Measurements from ENCODE around the gene PRUNE1.

Gene PRUNE1

DNA sequence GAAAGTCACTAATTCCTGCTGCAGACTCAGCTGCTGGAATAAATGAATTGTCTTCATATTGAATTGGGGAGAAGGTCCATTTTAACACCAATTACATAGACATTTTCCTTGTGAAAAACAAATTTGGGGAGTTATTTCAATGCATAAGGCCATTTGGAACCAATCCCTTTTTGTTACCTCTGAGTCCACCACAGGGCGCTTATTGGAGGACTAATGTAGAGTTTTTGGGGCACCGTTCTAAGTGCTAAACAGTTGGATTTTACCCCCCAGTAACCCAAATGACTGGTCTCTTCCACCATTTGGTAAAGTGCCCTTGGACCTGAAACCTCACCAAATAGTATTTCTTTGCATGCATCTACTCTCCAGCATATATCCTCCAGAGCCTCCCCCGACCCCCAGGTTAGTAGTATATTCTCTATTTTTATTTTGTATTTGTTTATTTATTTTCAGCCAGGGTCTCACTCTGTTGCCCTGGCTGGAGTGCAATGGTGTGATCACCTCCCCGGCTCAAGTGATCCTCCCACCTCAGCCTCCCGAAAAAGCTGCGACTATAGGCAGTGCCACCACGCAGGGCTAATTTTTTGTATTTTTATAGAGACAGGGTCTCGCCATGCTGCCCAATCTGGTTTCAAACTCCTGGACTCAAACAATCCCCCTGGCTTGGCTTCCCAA is 1.6 kb downstream of the PRUNE1 start:
- TF ChIP-seq, protein P1, sequence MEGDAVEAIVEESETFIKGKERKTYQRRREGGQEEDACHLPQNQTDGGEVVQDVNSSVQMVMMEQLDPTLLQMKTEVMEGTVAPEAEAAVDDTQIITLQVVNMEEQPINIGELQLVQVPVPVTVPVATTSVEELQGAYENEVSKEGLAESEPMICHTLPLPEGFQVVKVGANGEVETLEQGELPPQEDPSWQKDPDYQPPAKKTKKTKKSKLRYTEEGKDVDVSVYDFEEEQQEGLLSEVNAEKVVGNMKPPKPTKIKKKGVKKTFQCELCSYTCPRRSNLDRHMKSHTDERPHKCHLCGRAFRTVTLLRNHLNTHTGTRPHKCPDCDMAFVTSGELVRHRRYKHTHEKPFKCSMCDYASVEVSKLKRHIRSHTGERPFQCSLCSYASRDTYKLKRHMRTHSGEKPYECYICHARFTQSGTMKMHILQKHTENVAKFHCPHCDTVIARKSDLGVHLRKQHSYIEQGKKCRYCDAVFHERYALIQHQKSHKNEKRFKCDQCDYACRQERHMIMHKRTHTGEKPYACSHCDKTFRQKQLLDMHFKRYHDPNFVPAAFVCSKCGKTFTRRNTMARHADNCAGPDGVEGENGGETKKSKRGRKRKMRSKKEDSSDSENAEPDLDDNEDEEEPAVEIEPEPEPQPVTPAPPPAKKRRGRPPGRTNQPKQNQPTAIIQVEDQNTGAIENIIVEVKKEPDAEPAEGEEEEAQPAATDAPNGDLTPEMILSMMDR (IDR thresholded peaks at IDR 0.05; ENCODE audit: extremely low read depth, missing control alignments), result no peak
- DNase-seq (ENCODE audit: low spot score), result no peak

DNA sequence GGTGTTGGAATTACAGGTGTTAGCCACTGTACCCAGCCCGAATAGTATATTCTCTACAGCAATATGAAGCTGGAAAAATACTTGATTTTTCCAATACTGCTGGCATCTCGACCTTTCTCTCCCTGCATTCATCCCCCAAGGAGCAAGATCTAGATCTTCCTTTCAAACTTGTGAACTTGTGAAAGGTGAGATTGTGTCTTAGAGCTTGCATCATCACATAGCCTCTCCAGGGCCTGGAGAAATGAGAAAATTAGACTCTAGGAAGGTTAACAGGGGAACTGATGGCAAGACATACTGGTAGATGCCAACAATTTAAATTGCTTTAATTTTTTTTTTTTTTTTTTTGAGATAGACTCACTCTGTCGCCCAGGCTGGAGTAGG is 2.1 kb downstream of the PRUNE1 start:
- TF ChIP-seq, protein P1 (IDR thresholded peaks at IDR 0.05; ENCODE audit: extremely low read depth, missing control alignments), result no peak
- DNase-seq (ENCODE audit: low spot score), result no peak

DNA sequence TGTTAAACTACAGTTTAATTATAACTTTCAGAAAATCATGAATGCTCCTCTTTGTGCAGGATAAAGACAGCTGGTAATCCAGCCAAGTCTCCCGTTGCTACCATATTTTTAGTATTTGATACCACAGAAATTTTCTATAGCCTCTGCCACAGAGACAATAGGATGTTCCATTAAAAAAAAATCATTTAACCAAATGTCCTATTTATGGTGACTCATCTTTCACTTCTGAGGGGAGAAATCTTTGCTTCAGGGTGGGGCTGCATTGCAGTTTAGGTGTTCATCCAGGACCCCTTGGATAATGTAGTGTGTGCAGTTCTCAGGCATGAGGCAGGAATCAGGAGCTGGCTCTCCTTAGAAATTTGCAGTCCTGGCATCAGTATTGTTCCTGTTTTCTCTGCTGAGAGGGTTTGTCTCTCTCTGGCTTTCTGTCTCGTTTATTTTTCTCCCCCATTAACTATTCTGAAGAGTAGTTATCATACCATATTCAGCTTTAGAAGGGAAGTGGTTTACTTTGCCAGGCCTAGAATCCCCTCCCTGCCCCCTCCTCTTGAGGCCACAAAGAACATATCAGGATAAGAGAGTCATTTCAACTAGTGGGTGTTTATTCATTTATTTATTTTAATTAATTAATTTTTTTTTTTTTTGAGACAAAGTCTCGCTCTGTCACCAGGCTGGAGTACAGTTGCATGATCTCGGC is 3.1 kb downstream of the PRUNE1 start:
- TF ChIP-seq, protein P1 (IDR thresholded peaks at IDR 0.05; ENCODE audit: extremely low read depth, missing control alignments), result no peak
- no peak for DNase-seq (ENCODE audit: low spot score)

DNA sequence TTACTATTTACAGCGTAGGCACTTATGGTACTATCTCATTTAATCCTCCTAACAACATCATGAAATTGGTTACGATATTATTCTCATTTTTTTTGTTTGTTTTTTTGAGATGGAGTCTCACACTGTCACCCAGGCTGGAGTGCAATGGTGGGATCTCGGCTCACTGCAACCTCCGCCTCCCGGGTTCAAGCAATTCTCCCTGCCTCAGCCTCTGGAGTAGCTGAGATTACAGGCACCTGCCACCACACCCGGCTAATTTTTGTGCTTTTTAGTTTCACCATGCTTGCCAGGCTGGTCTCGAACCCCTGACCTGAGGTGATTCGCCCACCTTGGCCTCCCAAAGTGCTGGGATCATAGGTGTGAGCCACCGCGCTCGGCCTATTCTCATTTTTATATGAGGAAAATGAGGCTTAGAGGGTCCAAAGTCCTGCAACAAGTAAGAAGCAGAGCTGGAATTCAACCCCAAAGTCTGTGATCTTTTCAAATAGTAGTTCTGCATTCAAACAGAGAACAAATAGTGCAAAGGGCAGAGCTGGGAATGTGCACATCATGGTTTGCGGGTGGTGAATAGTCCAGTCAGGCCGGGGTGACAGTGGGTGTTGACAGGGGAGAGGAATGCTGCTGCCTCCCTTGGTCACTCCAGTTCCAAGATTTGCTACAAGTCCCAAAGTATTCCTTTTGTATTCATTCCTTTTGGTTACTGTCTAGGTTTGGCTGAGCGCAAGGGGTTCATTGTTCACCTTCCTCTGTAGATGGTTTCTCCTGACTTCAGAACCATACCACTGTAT is 4.6 kb downstream of the PRUNE1 start:
- TF ChIP-seq, protein P1 (IDR thresholded peaks at IDR 0.05; ENCODE audit: extremely low read depth, missing control alignments), result no peak
- no peak for DNase-seq (ENCODE audit: low spot score)

DNA sequence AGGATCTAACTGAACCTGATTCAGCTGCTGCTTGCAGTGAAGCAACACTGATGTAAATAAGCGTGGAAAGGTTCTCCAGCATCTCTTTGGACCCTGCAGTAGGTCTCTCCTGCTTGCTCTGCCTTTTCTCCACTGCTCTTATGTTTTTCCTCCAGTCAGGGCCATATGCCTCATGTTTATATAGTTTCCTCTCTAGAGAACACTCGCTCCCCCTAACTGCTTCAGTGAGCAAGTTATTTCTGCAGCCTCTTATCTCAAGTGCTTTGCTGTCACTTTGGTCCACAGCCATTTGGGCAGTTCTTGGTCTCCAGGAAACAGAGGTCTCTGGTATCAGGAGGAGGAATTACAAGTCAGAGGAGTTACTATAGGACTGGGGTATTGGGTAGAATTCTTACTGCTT is 5.3 kb downstream of the PRUNE1 start:
- no peak for DNase-seq (ENCODE audit: low spot score)
- TF ChIP-seq, protein P1 (IDR thresholded peaks at IDR 0.05; ENCODE audit: extremely low read depth, missing control alignments), result no peak

DNA sequence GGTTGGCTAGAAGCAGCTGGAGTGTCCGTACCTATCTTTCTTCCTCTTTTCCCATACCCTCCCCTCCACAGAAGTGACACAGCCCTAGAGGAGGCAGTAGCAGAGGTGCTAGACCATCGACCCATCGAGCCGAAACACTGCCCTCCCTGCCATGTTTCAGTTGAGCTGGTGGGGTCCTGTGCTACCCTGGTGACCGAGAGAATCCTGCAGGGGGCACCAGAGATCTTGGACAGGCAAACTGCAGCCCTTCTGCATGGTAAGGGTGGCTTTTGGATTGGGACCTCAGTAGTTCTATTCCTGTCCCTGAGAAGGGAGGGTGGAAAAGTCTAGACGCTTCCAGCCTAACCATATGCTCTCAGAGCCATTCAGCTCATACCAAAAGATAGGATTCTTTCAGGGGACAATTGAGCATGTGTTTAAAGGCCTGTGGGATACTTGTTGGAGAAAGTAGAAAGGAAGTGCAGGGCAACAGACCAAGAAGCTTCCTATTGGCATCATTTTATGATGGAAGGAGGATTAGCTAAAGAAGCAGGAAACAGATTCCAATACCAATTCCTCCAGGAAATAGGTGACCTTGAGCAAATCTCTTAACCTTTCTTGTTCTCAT is 16.4 kb downstream of the PRUNE1 start:
- TF ChIP-seq, protein P1 (IDR thresholded peaks at IDR 0.05; ENCODE audit: extremely low read depth, missing control alignments), result peak; percentile 46
- DNase-seq (ENCODE audit: low spot score), result peak; percentile 75
